AML-193 (cell line): ENCODE measurements around the gene SLC25A27.
A peak's percentile ranks its signal among the peaks of the same experiment; 100 is the strongest.

Experiments
- DNase-seq, 2 experiments: peaks; one replicate each; lab custom pipeline; 2025; lab: John Stamatoyannopoulos, UW

Gene SLC25A27

GRCh38 chr6:46651816-46652215, 959 bp upstream of the SLC25A27 start:
- DNase-seq = no peak

- DNase-seq = no peak
Observed at GRCh38 chr6:46652232-46652602, 558 bp upstream of the SLC25A27 start.

- DNase-seq = no peak
Observed at GRCh38 chr6:46653439-46654195, 842 bp downstream of the SLC25A27 start.

GRCh38 chr6:46655803-46656202, 3.0 kb downstream of the SLC25A27 start:
- DNase-seq = no peak

GRCh38 chr6:46657642-46658041, 4.9 kb downstream of the SLC25A27 start:
- DNase-seq = no peak

- no peak for DNase-seq
Observed at GRCh38 chr6:46661483-46661882, 8.7 kb downstream of the SLC25A27 start.

- no peak for DNase-seq
Observed at GRCh38 chr6:46667377-46667776, 14.6 kb downstream of the SLC25A27 start.

- DNase-seq = no peak
Observed at GRCh38 chr6:46674410-46674809, 21.6 kb downstream of the SLC25A27 start.

- DNase-seq = no peak
Observed at GRCh38 chr6:46676604-46677313, 24.0 kb downstream of the SLC25A27 start.

- peak in 1 of 2 experiments; percentile 6 for DNase-seq
Observed at GRCh38 chr6:46677314-46677654, 24.5 kb downstream of the SLC25A27 start.

GRCh38 chr6:46684771-46685170, 32.0 kb downstream of the SLC25A27 start:
- DNase-seq = no peak

GRCh38 chr6:46687619-46688097, 34.9 kb downstream of the SLC25A27 start, which contains the start of gene TDRD6:
TSS of gene TDRD6 (plus strand) at chr6:46687885. CDS start at chr6:46688129, 244 bp downstream.
- DNase-seq = no peak

GRCh38 chr6:46688117-46688965, 35.6 kb downstream of the SLC25A27 start:
- no peak for DNase-seq

GRCh38 chr6:46688966-46689335, 36.2 kb downstream of the SLC25A27 start:
- no peak for DNase-seq

- DNase-seq = no peak
Observed at GRCh38 chr6:46689657-46690056, 36.9 kb downstream of the SLC25A27 start.

- DNase-seq = no peak
Observed at GRCh38 chr6:46690141-46690755, 37.5 kb downstream of the SLC25A27 start.

- DNase-seq = no peak
Observed at GRCh38 chr6:46690911-46691451, 38.2 kb downstream of the SLC25A27 start.

GRCh38 chr6:46699970-46700369, 47.2 kb downstream of the SLC25A27 start:
- DNase-seq = no peak

GRCh38 chr6:46704562-46704961, 51.8 kb downstream of the SLC25A27 start:
- DNase-seq = peak; percentile 84 to 85

- no peak for DNase-seq
Observed at GRCh38 chr6:46706464-46706863, 53.7 kb downstream of the SLC25A27 start.

GRCh38 chr6:46711491-46711890, 58.7 kb downstream of the SLC25A27 start:
- peak in 1 of 2 experiments; percentile 18 for DNase-seq

GRCh38 chr6:46715141-46715540, 62.4 kb downstream of the SLC25A27 start:
- DNase-seq = peak; percentile 73 to 74
